Upper lobe of left lung (tissue), 4 donors: Measurements from ENCODE around the gene PTX3.

Source experiments
- CTCF ChIP-seq, 6 experiments: fragments of 450-650 bp in 4 of 6; fragments of 200-600 bp in 2 of 6; sonication (generic) in 2 of 6; IDR thresholded peaks; one replicate each; pipeline ENCODE4 v1.5.1; 2016 to 2019; ENCODE audit warnings: antibody characterized with exemption in 6 of 6
- EP300 ChIP-seq, 4 donors: sonication (generic); formaldehyde crosslinking; IDR thresholded peaks; one replicate each; pipeline ENCODE4 v1.5.1; 2017; ENCODE audit warnings: antibody characterized with exemption in 4 of 4, control low read depth in 2 of 4
- POLR2AphosphoS5 ChIP-seq, 2 donors: sonication (generic); formaldehyde crosslinking; IDR thresholded peaks; one replicate each; pipeline ENCODE4 v1.5.1; 2017; ENCODE audit warnings: antibody characterized with exemption in 2 of 2

- TF ChIP-seq POLR2AphosphoS5 (IDR thresholded peaks at IDR 0.05): no peak
- TF ChIP-seq CTCF (IDR thresholded peaks at IDR 0.05): no peak
- TF ChIP-seq EP300 (IDR thresholded peaks at IDR 0.05): no peak
These were observed 18.5 kb upstream of the PTX3 start for GRCh38 chr3:157418104-157418503.
